ENCODE data around the gene MACROD2.

GRCh38 chr20:14829906-14830305 lies 834.6 kb downstream of the MACROD2 start:
- TF ChIP-seq TAF1 (IDR thresholded peaks at IDR 0.05; ENCODE audit: low read depth) = no peak
- TF ChIP-seq, protein P1, sequence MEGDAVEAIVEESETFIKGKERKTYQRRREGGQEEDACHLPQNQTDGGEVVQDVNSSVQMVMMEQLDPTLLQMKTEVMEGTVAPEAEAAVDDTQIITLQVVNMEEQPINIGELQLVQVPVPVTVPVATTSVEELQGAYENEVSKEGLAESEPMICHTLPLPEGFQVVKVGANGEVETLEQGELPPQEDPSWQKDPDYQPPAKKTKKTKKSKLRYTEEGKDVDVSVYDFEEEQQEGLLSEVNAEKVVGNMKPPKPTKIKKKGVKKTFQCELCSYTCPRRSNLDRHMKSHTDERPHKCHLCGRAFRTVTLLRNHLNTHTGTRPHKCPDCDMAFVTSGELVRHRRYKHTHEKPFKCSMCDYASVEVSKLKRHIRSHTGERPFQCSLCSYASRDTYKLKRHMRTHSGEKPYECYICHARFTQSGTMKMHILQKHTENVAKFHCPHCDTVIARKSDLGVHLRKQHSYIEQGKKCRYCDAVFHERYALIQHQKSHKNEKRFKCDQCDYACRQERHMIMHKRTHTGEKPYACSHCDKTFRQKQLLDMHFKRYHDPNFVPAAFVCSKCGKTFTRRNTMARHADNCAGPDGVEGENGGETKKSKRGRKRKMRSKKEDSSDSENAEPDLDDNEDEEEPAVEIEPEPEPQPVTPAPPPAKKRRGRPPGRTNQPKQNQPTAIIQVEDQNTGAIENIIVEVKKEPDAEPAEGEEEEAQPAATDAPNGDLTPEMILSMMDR (IDR thresholded peaks at IDR 0.05; ENCODE audit: poor library complexity, severe bottlenecking) = no peak
- TF ChIP-seq, protein P2, sequence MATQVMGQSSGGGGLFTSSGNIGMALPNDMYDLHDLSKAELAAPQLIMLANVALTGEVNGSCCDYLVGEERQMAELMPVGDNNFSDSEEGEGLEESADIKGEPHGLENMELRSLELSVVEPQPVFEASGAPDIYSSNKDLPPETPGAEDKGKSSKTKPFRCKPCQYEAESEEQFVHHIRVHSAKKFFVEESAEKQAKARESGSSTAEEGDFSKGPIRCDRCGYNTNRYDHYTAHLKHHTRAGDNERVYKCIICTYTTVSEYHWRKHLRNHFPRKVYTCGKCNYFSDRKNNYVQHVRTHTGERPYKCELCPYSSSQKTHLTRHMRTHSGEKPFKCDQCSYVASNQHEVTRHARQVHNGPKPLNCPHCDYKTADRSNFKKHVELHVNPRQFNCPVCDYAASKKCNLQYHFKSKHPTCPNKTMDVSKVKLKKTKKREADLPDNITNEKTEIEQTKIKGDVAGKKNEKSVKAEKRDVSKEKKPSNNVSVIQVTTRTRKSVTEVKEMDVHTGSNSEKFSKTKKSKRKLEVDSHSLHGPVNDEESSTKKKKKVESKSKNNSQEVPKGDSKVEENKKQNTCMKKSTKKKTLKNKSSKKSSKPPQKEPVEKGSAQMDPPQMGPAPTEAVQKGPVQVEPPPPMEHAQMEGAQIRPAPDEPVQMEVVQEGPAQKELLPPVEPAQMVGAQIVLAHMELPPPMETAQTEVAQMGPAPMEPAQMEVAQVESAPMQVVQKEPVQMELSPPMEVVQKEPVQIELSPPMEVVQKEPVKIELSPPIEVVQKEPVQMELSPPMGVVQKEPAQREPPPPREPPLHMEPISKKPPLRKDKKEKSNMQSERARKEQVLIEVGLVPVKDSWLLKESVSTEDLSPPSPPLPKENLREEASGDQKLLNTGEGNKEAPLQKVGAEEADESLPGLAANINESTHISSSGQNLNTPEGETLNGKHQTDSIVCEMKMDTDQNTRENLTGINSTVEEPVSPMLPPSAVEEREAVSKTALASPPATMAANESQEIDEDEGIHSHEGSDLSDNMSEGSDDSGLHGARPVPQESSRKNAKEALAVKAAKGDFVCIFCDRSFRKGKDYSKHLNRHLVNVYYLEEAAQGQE (IDR thresholded peaks at IDR 0.05; ENCODE audit: borderline replicate concordance) = no peak
- TF ChIP-seq POLR2AphosphoS5 (IDR thresholded peaks at IDR 0.05) = no peak
- no peak for TF ChIP-seq EZH2 (IDR thresholded peaks at IDR 0.05; ENCODE audit: borderline replicate concordance, insufficient read depth, low read length, poor library complexity, severe bottlenecking)
- TF ChIP-seq SMC3 (conservative IDR thresholded peaks at IDR 0.05; ENCODE audit: poor library complexity) = no peak
- TF ChIP-seq RAD21 (conservative IDR thresholded peaks at IDR 0.05) = no peak
